CD14-positive monocyte (primary cell): ENCODE measurements around the gene ACKR2. TPM values are rescaled to one million over a fixed set of nuclear protein-coding genes. Genes with fewer than 3 reads are reported as not detected.

ENCODE experiments used
- DNase-seq, 3 donors: peaks; one replicate each; pipeline ENCODE4 v3.0.0-alpha.2; 2011 to 2022
- H2AFZ ChIP-seq: 2 replicates; pipeline ENCODE4 v1.6.0; 2012; ENCODE audit warnings: mild to moderate bottlenecking, low read depth, low read length, inconsistent platforms; ENCODE audit not compliant: insufficient read depth, poor library complexity, severe bottlenecking
- H3K27ac ChIP-seq, 2 donors: 1 replicate in 1 of 2; 2 replicates in 1 of 2; pipeline ENCODE4 v1.5.1; 2012 to 2013; ENCODE audit warnings: low read length in 2 of 2, control low read depth in 1 of 2, inconsistent platforms in 1 of 2, low read depth in 1 of 2, mild to moderate bottlenecking in 1 of 2
- H3K27me3 ChIP-seq, 2 donors: one replicate each; pipeline versions ENCODE4 v1.6.0 to v1.6.1; 2011 to 2013; ENCODE audit warnings: low read length in 2 of 2; ENCODE audit not compliant: control insufficient read depth in 2 of 2, insufficient read depth in 2 of 2
- H3K36me3 ChIP-seq, 2 donors: replicated peaks in 1 of 2; 1 replicate in 1 of 2; 2 replicates in 1 of 2; pipeline versions ENCODE4 v1.5.1 to v1.6.1; 2012 to 2013; ENCODE audit warnings: low read length in 2 of 2, control low read depth in 1 of 2, inconsistent platforms in 1 of 2, mild to moderate bottlenecking in 1 of 2; ENCODE audit not compliant: insufficient read depth in 2 of 2, control insufficient read depth in 1 of 2
- H3K4me1 ChIP-seq, 2 donors: 1 replicate in 1 of 2; 2 replicates in 1 of 2; pipeline versions ENCODE4 v1.5.1 to v1.6.1; 2012 to 2013; ENCODE audit warnings: low read length in 2 of 2, control low read depth in 1 of 2, inconsistent platforms in 1 of 2, mild to moderate bottlenecking in 1 of 2, moderate library complexity in 1 of 2; ENCODE audit not compliant: insufficient read depth in 2 of 2, control insufficient read depth in 1 of 2
- H3K4me2 ChIP-seq: replicated peaks from 2 replicates; pipeline ENCODE3; 2012; ENCODE audit warnings: low read length, moderate library complexity, mild to moderate bottlenecking; ENCODE audit not compliant: poor library complexity, severe bottlenecking; ENCODE audit errors: extremely low read depth
- H3K4me3 ChIP-seq, 3 experiments: fragments of 200-600 bp in 1 of 3; sonication (generic) in 1 of 3; replicated peaks in 1 of 3; 1 replicate in 2 of 3; 2 replicates in 1 of 3; pipeline ENCODE4 v1.5.1; 2011 to 2013; ENCODE audit warnings: low read length in 3 of 3, mild to moderate bottlenecking in 3 of 3, control low read depth in 2 of 3, low read depth in 2 of 3, inconsistent platforms in 1 of 3, moderate library complexity in 1 of 3
- H3K79me2 ChIP-seq: 2 replicates; pipeline ENCODE4 v1.6.0; 2012; ENCODE audit warnings: mild to moderate bottlenecking, control low read depth, inconsistent platforms, low read length, moderate library complexity; ENCODE audit not compliant: insufficient read depth
- H3K9ac ChIP-seq: 2 replicates; pipeline ENCODE4 v1.6.0; 2017; ENCODE audit warnings: low read length, mild to moderate bottlenecking; ENCODE audit not compliant: insufficient read depth, poor library complexity, severe bottlenecking
- H3K9me3 ChIP-seq, 2 donors: replicated peaks in 1 of 2; 1 replicate in 1 of 2; 2 replicates in 1 of 2; pipeline versions ENCODE4 v1.5.1 to v1.6.1; 2012 to 2013; ENCODE audit warnings: low read length in 2 of 2, control low read depth in 1 of 2; ENCODE audit not compliant: control insufficient read depth in 1 of 2, insufficient read depth in 1 of 2
- H4K20me1 ChIP-seq: 2 replicates; pipeline ENCODE4 v1.6.0; 2012; ENCODE audit warnings: mild to moderate bottlenecking, low read length, control low read depth, moderate library complexity; ENCODE audit not compliant: insufficient read depth
- H3K27ac Mint-ChIP-seq, 7 donors: one replicate each; pipeline ENCODE4 v1.8.0; 2020; ENCODE audit warnings: mild to moderate bottlenecking in 7 of 7, mixed read lengths in 7 of 7, moderate library complexity in 6 of 7, inconsistent platforms in 2 of 7
- H3K27me3 Mint-ChIP-seq, 3 donors: one replicate each; pipeline ENCODE4 v1.8.0; 2021 to 2022; ENCODE audit warnings: low read depth in 3 of 3, mild to moderate bottlenecking in 3 of 3, mixed read lengths in 3 of 3, moderate library complexity in 3 of 3, inconsistent platforms in 1 of 3
- H3K36me3 Mint-ChIP-seq, 2 donors: one replicate each; pipeline ENCODE4 v1.8.0; 2020; ENCODE audit warnings: mixed read lengths in 2 of 2, inconsistent platforms in 1 of 2, mild to moderate bottlenecking in 1 of 2
- H3K4me1 Mint-ChIP-seq: one replicate; pipeline ENCODE4 v1.8.0; 2020; ENCODE audit warnings: mild to moderate bottlenecking, mixed read lengths
- H3K4me3 Mint-ChIP-seq, 2 donors: one replicate each; pipeline ENCODE4 v1.8.0; 2020; ENCODE audit warnings: mild to moderate bottlenecking in 2 of 2, mixed read lengths in 2 of 2, moderate library complexity in 1 of 2
- H3K9me3 Mint-ChIP-seq, 7 donors: one replicate each; pipeline ENCODE4 v1.8.0; 2020 to 2022; ENCODE audit warnings: mixed read lengths in 7 of 7, mild to moderate bottlenecking in 6 of 7, moderate library complexity in 6 of 7, inconsistent platforms in 2 of 7
- CTCF ChIP-seq: fragments of 200-600 bp; IDR thresholded peaks from one replicate; pipeline ENCODE4 v1.8.0; 2022; ENCODE audit warnings: antibody characterized with exemption, mild to moderate bottlenecking
- WGBS: methylation state at CpG from one replicate; pipeline ENCODE4 v1.1.5; 2013; ENCODE audit warnings: missing lambda C conversion rate; ENCODE audit not compliant: insufficient coverage; 5-methylcytosine and 5-hydroxymethylcytosine counted together
- intact Hi-C, 2 donors: fragments of 100-400 bp; cut with micrococcal nuclease; formaldehyde crosslinking; loops; one replicate each; pipeline versions ENCODE4 v1.15.0 to v1.15.1; 2023
- polyA plus RNA-seq, 3 donors: library from polyadenylated mRNA; depleted of rRNA in 1 of 3; unstranded in 2 of 3; stranded (reverse) in 1 of 3; fragments of 300-500 nt in 2 of 3; fragments of >200 nt in 1 of 3; fragmentation: Illumina TruSeq in 2 of 3; gene quantifications; 1 replicate in 2 of 3; 2 replicates in 1 of 3; pipeline ENCODE4 v1.2.3, GENCODE V29; 2012 to 2021

ACKR2 gene
- polyA plus RNA-seq, 3 donors = 0.49 TPM; not detected in 2

- Histone ChIP-seq H3K27ac (no peak overlapping the region), H3K36me3 (no peaks in the 10 kb centered on the region), H2AFZ (no peak overlapping the region), H3K9ac (no peak overlapping the region), H3K79me2 (no peaks in the 10 kb centered on the region), H3K4me1 (no peaks in the 10 kb centered on the region), H3K4me3 (no peak overlapping the region), H3K9me3 (no peaks in the 10 kb centered on the region), H3K4me2 (no peak overlapping the region), H4K20me1 (no peaks in the 10 kb centered on the region), H3K27me3 (no peaks in the 10 kb centered on the region)
- H3K9me3 Mint-ChIP-seq = peaks cover 0 to 2% (median 0%) of the 10 kb centered on the region in 7 donors
- intact Hi-C loops = no loop called here
- DNase-seq = no peak
- no peak overlapping the region for H3K4me3 Mint-ChIP-seq
- H3K4me1 Mint-ChIP-seq = peaks cover 2% of the 10 kb centered on the region
- TF ChIP-seq CTCF = no peak
- WGBS = 84% methylated on average over 6 of the region's 6 CpGs
- H3K27ac Mint-ChIP-seq = no peak overlapping the region
- H3K27me3 Mint-ChIP-seq = peaks cover 0 to 11% (median 1%) of the 10 kb centered on the region in 3 donors
- H3K36me3 Mint-ChIP-seq = no peaks in the 10 kb centered on the region
These were observed 11.5 kb downstream of the ACKR2 start for GRCh38 chr3:42820746-42821051.

GRCh38 chr3:42822828-42823227 is 13.6 kb downstream of the ACKR2 start:
- Histone ChIP-seq H3K27ac (no peak overlapping the region), H4K20me1 (no peaks in the 10 kb centered on the region), H3K79me2 (no peaks in the 10 kb centered on the region), H3K4me2 (no peak overlapping the region), H3K9ac (no peak overlapping the region), H3K4me1 (no peaks in the 10 kb centered on the region), H3K9me3 (no peaks in the 10 kb centered on the region), H3K4me3 (no peak overlapping the region), H3K36me3 (no peaks in the 10 kb centered on the region), H2AFZ (no peak overlapping the region), H3K27me3 (no peaks in the 10 kb centered on the region)
- no peak overlapping the region for H3K4me3 Mint-ChIP-seq
- peaks cover 2% of the 10 kb centered on the region for H3K4me1 Mint-ChIP-seq
- H3K36me3 Mint-ChIP-seq = no peaks in the 10 kb centered on the region
- TF ChIP-seq CTCF = no peak
- WGBS = 100% methylated on average over 2 of the region's 3 CpGs
- H3K27me3 Mint-ChIP-seq = peaks cover 0 to 12% (median 4%) of the 10 kb centered on the region in 3 donors
- no peak for DNase-seq
- peaks cover 0 to 2% (median 0%) of the 10 kb centered on the region in 7 donors for H3K9me3 Mint-ChIP-seq
- no peak overlapping the region for H3K27ac Mint-ChIP-seq
- intact Hi-C loops = no loop called here
